K562 (cell line): ENCODE data around the gene LAMTOR4. TPM values are rescaled to one million over a fixed set of nuclear protein-coding genes. Genes with fewer than 3 reads are reported as not detected.

ENCODE experiments used
- ATF1 ChIP-seq, 2 experiments: fragments of 450-650 bp in 1 of 2; IDR thresholded peaks; 2 replicates each; pipeline ENCODE4 v1.6.1; 2016; ENCODE audit warnings: missing compliant biosample characterization in 1 of 2, missing genetic modification characterization in 1 of 2
- HIVEP1 ChIP-seq: fragments of 250-450 bp; sonication (Bioruptor Pico); IDR thresholded peaks from 2 replicates; pipeline ENCODE4 v1.4.0; 2020; ENCODE audit warnings: mild to moderate bottlenecking
- KAT8 ChIP-seq: fragments of 450-650 bp; IDR thresholded peaks from 2 replicates; pipeline ENCODE4 v1.6.1; 2016; ENCODE audit warnings: low read depth, mild to moderate bottlenecking
- ZFX ChIP-seq: sonication (generic); formaldehyde crosslinking; IDR thresholded peaks from 2 replicates; pipeline ENCODE4 v1.8.0; 2022; ENCODE audit warnings: mild to moderate bottlenecking, missing genetic modification reagents, moderate library complexity
- ZNF384 ChIP-seq: IDR thresholded peaks from 2 replicates; pipeline ENCODE4 v1.6.1; 2012; ENCODE audit warnings: low read depth, low read length, improper control_type of control experiment
- polyA plus RNA-seq, 8 experiments: library from polyadenylated mRNA; depleted of rRNA in 4 of 8; stranded (reverse) in 5 of 8; unstranded in 3 of 8; fragments of >200 nt; fragmentation: Nextera tagmentation in 2 of 8; fragmentation: Illumina TruSeq in 1 of 8; extraction: Ambion mirVana in 2 of 8; extraction: Trizol in 1 of 8; gene quantifications; 2 replicates each; pipeline versions ENCODE4 v1.2.1 to v1.2.3, GENCODE V29; 2011 to 2014; ENCODE audit warnings: inconsistent platforms in 1 of 8, missing spikeins in 1 of 8
- total RNA-seq, 7 experiments: library from RNA; depleted of rRNA in 6 of 7; stranded (reverse); fragments of >200 nt in 6 of 7; fragmentation: Illumina TruSeq in 2 of 7; extraction: Trizol in 2 of 7; gene quantifications; 2 replicates each; pipeline versions ENCODE4 v1.2.1 to v1.2.3, GENCODE V29; 2011 to 2021; ENCODE audit warnings: low replicate concordance in 1 of 7
- TF ChIP-seq, protein P1 (sequence below), 3 experiments: fragments of 200-800 bp in 1 of 3; fragments of 250-450 bp in 1 of 3; fragments of 450-650 bp in 1 of 3; sonication (Bioruptor Pico) in 1 of 3; sonication (Bioruptor generic) in 1 of 3; formaldehyde crosslinking in 1 of 3; IDR thresholded peaks; 2 replicates each; pipeline versions ENCODE4 v1.6.1 to v1.8.0; 2016 to 2022; ENCODE audit warnings: mild to moderate bottlenecking in 2 of 3, missing genetic modification characterization in 2 of 3, missing compliant biosample characterization in 1 of 3, moderate library complexity in 1 of 3
- TF ChIP-seq, protein P2 (sequence below), 2 experiments: fragments of 450-650 bp; IDR thresholded peaks; 2 replicates each; pipeline ENCODE4 v1.6.1; 2018; ENCODE audit warnings: mild to moderate bottlenecking in 2 of 2, low read depth in 1 of 2; ENCODE audit not compliant: partially characterized antibody in 2 of 2
- TF ChIP-seq, protein P3 (sequence below): sonication (generic); formaldehyde crosslinking; IDR thresholded peaks from 2 replicates; pipeline ENCODE4 v1.8.1; 2023; ENCODE audit warnings: mild to moderate bottlenecking, missing genetic modification reagents
- TF ChIP-seq, protein P4 (sequence below): fragments of 450-650 bp; IDR thresholded peaks from 2 replicates; pipeline ENCODE4 v1.6.1; 2016; ENCODE audit warnings: borderline replicate concordance
- TF ChIP-seq, protein P5 (sequence below): conservative IDR thresholded peaks from 2 replicates; pipeline ENCODE4 v1.6.1; 2011; ENCODE audit warnings: low read depth, mild to moderate bottlenecking, low read length; ENCODE audit not compliant: control insufficient read depth

Gene LAMTOR4
- total and polyA plus RNA-seq, 9 of the 15 experiments (the other 6 are each of a cell fraction or from before 2014, with no cell fraction given): 79.6 to 314 (median 195) TPM

DNA sequence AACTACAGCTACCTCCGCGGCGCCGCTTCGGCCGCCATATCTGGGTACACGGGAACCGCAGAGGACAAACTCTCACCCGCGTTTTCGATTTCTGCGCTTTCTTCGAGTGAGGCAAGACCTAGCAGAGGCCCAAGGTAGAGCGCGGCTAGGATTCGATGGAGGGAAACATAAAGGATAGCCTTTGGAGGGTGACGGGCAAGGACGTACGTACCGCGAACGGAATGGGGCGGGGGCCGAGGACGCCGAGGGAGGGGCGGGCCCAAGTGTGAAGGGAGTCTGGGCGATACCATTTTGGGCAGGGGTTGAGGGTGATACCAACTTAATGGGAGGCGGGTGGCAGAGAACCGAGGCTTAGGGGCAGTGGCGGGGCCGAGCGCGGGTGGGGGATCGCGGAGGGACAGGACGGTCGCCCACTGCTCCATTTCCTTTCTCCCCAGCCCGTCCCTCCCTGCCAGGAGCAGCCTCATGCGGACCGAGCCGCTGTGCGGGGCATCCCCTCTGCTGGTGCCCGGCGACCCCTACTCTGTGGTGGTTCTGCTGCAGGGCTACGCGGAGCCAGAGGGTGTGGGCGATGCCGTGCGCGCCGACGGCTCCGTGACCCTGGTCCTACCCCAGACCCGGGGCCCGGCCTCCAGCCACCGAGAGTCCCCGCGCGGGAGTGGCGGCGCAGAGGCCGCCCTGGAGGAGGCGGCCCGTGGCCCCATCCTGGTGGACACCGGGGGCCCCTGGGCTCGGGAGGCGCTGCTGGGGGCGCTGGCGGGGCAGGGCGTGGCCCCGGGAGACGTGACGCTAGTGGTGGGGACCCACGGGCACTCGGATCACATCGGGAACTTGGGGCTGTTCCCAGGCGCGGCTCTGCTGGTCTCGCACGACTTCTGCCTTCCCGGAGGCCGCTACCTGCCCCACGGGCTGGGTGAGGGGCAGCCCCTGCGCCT is 21.5 kb upstream of the LAMTOR4 start, which contains the start of gene MBLAC1 (continued):
- TF ChIP-seq, protein P1, sequence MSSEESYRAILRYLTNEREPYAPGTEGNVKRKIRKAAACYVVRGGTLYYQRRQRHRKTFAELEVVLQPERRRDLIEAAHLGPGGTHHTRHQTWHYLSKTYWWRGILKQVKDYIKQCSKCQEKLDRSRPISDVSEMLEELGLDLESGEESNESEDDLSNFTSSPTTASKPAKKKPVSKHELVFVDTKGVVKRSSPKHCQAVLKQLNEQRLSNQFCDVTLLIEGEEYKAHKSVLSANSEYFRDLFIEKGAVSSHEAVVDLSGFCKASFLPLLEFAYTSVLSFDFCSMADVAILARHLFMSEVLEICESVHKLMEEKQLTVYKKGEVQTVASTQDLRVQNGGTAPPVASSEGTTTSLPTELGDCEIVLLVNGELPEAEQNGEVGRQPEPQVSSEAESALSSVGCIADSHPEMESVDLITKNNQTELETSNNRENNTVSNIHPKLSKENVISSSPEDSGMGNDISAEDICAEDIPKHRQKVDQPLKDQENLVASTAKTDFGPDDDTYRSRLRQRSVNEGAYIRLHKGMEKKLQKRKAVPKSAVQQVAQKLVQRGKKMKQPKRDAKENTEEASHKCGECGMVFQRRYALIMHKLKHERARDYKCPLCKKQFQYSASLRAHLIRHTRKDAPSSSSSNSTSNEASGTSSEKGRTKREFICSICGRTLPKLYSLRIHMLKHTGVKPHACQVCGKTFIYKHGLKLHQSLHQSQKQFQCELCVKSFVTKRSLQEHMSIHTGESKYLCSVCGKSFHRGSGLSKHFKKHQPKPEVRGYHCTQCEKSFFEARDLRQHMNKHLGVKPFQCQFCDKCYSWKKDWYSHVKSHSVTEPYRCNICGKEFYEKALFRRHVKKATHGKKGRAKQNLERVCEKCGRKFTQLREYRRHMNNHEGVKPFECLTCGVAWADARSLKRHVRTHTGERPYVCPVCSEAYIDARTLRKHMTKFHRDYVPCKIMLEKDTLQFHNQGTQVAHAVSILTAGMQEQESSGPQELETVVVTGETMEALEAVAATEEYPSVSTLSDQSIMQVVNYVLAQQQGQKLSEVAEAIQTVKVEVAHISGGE (CRISPR knock-in tag; IDR thresholded peaks at IDR 0.05): peak in 2 of 3 experiments; percentile 44 to 90; a peak in 2 of 6 replicates
- TF ChIP-seq, protein P2, sequence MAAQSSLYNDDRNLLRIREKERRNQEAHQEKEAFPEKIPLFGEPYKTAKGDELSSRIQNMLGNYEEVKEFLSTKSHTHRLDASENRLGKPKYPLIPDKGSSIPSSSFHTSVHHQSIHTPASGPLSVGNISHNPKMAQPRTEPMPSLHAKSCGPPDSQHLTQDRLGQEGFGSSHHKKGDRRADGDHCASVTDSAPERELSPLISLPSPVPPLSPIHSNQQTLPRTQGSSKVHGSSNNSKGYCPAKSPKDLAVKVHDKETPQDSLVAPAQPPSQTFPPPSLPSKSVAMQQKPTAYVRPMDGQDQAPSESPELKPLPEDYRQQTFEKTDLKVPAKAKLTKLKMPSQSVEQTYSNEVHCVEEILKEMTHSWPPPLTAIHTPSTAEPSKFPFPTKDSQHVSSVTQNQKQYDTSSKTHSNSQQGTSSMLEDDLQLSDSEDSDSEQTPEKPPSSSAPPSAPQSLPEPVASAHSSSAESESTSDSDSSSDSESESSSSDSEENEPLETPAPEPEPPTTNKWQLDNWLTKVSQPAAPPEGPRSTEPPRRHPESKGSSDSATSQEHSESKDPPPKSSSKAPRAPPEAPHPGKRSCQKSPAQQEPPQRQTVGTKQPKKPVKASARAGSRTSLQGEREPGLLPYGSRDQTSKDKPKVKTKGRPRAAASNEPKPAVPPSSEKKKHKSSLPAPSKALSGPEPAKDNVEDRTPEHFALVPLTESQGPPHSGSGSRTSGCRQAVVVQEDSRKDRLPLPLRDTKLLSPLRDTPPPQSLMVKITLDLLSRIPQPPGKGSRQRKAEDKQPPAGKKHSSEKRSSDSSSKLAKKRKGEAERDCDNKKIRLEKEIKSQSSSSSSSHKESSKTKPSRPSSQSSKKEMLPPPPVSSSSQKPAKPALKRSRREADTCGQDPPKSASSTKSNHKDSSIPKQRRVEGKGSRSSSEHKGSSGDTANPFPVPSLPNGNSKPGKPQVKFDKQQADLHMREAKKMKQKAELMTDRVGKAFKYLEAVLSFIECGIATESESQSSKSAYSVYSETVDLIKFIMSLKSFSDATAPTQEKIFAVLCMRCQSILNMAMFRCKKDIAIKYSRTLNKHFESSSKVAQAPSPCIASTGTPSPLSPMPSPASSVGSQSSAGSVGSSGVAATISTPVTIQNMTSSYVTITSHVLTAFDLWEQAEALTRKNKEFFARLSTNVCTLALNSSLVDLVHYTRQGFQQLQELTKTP (IDR thresholded peaks at IDR 0.05; ENCODE audit: low read depth in 1 of 2, partially characterized antibody in 2 of 2): peak in 1 of 2 experiments; percentile 29
- TF ChIP-seq, protein P3, sequence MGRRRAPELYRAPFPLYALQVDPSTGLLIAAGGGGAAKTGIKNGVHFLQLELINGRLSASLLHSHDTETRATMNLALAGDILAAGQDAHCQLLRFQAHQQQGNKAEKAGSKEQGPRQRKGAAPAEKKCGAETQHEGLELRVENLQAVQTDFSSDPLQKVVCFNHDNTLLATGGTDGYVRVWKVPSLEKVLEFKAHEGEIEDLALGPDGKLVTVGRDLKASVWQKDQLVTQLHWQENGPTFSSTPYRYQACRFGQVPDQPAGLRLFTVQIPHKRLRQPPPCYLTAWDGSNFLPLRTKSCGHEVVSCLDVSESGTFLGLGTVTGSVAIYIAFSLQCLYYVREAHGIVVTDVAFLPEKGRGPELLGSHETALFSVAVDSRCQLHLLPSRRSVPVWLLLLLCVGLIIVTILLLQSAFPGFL: peak; percentile 98; the same call in 1 of the 2 replicates
- TF ChIP-seq ZFX: peak; percentile 92
- no peak for TF ChIP-seq KAT8
- TF ChIP-seq HIVEP1 (CRISPR knock-in tag): 0 out of 2 replicates have a peak, but pooled peaks have one; percentile 35
- TF ChIP-seq, protein P4, sequence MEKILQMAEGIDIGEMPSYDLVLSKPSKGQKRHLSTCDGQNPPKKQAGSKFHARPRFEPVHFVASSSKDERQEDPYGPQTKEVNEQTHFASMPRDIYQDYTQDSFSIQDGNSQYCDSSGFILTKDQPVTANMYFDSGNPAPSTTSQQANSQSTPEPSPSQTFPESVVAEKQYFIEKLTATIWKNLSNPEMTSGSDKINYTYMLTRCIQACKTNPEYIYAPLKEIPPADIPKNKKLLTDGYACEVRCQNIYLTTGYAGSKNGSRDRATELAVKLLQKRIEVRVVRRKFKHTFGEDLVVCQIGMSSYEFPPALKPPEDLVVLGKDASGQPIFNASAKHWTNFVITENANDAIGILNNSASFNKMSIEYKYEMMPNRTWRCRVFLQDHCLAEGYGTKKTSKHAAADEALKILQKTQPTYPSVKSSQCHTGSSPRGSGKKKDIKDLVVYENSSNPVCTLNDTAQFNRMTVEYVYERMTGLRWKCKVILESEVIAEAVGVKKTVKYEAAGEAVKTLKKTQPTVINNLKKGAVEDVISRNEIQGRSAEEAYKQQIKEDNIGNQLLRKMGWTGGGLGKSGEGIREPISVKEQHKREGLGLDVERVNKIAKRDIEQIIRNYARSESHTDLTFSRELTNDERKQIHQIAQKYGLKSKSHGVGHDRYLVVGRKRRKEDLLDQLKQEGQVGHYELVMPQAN: peak; percentile 47; the same call in 1 of the 2 replicates
- TF ChIP-seq ZNF384: no peak
- no peak for TF ChIP-seq ATF1 (CRISPR knock-in tag; IDR thresholded peaks at IDR 0.05)
- TF ChIP-seq ATF1 (tag; IDR thresholded peaks at IDR 0.05): peak; percentile 83
- TF ChIP-seq, protein P5, sequence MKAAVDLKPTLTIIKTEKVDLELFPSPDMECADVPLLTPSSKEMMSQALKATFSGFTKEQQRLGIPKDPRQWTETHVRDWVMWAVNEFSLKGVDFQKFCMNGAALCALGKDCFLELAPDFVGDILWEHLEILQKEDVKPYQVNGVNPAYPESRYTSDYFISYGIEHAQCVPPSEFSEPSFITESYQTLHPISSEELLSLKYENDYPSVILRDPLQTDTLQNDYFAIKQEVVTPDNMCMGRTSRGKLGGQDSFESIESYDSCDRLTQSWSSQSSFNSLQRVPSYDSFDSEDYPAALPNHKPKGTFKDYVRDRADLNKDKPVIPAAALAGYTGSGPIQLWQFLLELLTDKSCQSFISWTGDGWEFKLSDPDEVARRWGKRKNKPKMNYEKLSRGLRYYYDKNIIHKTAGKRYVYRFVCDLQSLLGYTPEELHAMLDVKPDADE: 0 out of 2 replicates have a peak, but pooled peaks have one; percentile 11
